H1 (cell line): ENCODE results near the gene ARRDC2. TPM values are rescaled to one million over a fixed set of nuclear protein-coding genes. Genes with fewer than 3 reads are reported as not detected.

Source experiments
- TAF7 ChIP-seq: optimal IDR thresholded peaks from 2 replicates; pipeline ENCODE3; 2011; ENCODE audit warnings: low read depth, mild to moderate bottlenecking, inconsistent platforms, low read length, moderate library complexity, borderline replicate concordance
- polyA plus RNA-seq, 7 experiments: library from polyadenylated mRNA; depleted of rRNA in 3 of 7; stranded (reverse) in 5 of 7; unstranded in 2 of 7; fragments of >200 nt in 5 of 7; fragments of 200-250 nt in 2 of 7; gene quantifications; 1 replicate in 5 of 7; 2 replicates in 1 of 7; 4 replicates in 1 of 7; pipeline versions ENCODE4 v1.2.1 to v1.2.3, GENCODE V29; 2011 to 2013; ENCODE audit warnings: missing spikeins in 2 of 7, mixed read lengths in 2 of 7
- total RNA-seq: library from RNA; stranded (reverse); fragmentation: NEBNext Ultra II Directional; extraction: Animal tissue kit (Norgen Biotek cat#: 25700); gene quantifications from 2 replicates; pipeline ENCODE4 v1.2.1, GENCODE V29; 2021

The ARRDC2 gene
- total and polyA plus RNA-seq, 2 of the 8 experiments (the other 6 are each of a cell fraction or from before 2014, with no cell fraction given): 5.4 to 6.9 TPM

- TF ChIP-seq TAF7: no peak
These were observed 35.7 kb upstream of the ARRDC2 start (continued) for GRCh38 chr19:17972230-17972629.
